Measurements from ENCODE around the gene TMEM218. TPM values are rescaled to one million over a fixed set of nuclear protein-coding genes. Genes with fewer than 3 reads are reported as not detected.

The TMEM218 gene
- total RNA-seq, 1 experiment from 2014 or later, result 14.3 TPM

GRCh38 chr11:125074511-125075241 lies 36.8 kb downstream of the TMEM218 start:
- Histone ChIP-seq H2BK15ac (ENCODE audit: low read depth, low read length) (no peak overlapping the region), H4K91ac (ENCODE audit: insufficient read length, low read depth, low read length) (no peak overlapping the region), H4K8ac (replicated peaks; ENCODE audit: insufficient read length, low read depth, low read length) (no peak overlapping the region), H3K4me2 (ENCODE audit: insufficient read depth, insufficient read length, low read length) (no peak overlapping the region), H2BK120ac (ENCODE audit: low read depth, low read length, poor library complexity, severe bottlenecking) (no peak overlapping the region), H3K79me1 (ENCODE audit: insufficient read depth, low read depth, low read length, poor library complexity, severe bottlenecking) (no peaks in the 10 kb centered on the region), H3K27ac (ENCODE audit: insufficient read length, low read depth, low read length) (no peak overlapping the region), H2BK5ac (ENCODE audit: insufficient read length, low read length) (no peak overlapping the region), H4K20me1 (ENCODE audit: control insufficient read depth, insufficient read depth, insufficient read length) (no peaks in the 10 kb centered on the region), H2BK12ac (ENCODE audit: insufficient read length, low read depth, low read length) (no peak overlapping the region), H3K4me1 (ENCODE audit: insufficient read depth, low read length) (no peaks in the 10 kb centered on the region), H3K18ac (ENCODE audit: insufficient read length, low read depth, low read length) (no peak overlapping the region), H3K56ac (ENCODE audit: insufficient read length, low read depth, low read length) (no peak overlapping the region), H3K4ac (ENCODE audit: low read depth, low read length) (no peak overlapping the region), H2BK20ac (ENCODE audit: low read depth, low read length, poor library complexity, severe bottlenecking) (no peak overlapping the region), H4K5ac (ENCODE audit: insufficient read length, low read depth, low read length) (no peak overlapping the region), H3T11ph (ENCODE audit: low read length) (no peak overlapping the region), H3K14ac (ENCODE audit: insufficient read depth, low read length) (no peak overlapping the region; the same call in 1 of the 2 replicates), H3K9ac (ENCODE audit: extremely low read depth, insufficient read length, low read length) (no peak overlapping the region), H3K23ac (ENCODE audit: insufficient read length, low read depth, low read length) (no peak overlapping the region), H3K23me2 (ENCODE audit: insufficient read length, low read depth, low read length, poor library complexity, severe bottlenecking) (no peaks in the 10 kb centered on the region), H3K27me3 (ENCODE audit: insufficient read depth, low read length) (no peaks in the 10 kb centered on the region), H3K79me2 (ENCODE audit: insufficient read depth, low read length) (no peaks in the 10 kb centered on the region), H3K9me3 (ENCODE audit: control insufficient read depth, low read depth, low read length) (no peaks in the 10 kb centered on the region), H2AK5ac (ENCODE audit: insufficient read length, low read length) (no peak overlapping the region), H2AFZ (ENCODE audit: low read length) (no peak overlapping the region)
- Mint-ChIP-seq H3K27me3 (ENCODE audit: low read depth) (peaks cover 16% of the 10 kb centered on the region), H3K4me1 (peaks cover 16 to 21% of the 10 kb centered on the region in 2 experiments), H3K27ac (no peak overlapping the region), H3K4me3 (no peak overlapping the region), H3K36me3 (ENCODE audit: insufficient read depth in 1 of 3, low read depth in 3 of 3) (no peaks in the 10 kb centered on the region), H3K9me3 (no peaks in the 10 kb centered on the region)
- no CpG with 5 or more reads among the region's 11 CpGs for WGBS (ENCODE audit: extremely low coverage, insufficient read length, low lambda C conversion rate)
- TF ChIP-seq, protein P1, sequence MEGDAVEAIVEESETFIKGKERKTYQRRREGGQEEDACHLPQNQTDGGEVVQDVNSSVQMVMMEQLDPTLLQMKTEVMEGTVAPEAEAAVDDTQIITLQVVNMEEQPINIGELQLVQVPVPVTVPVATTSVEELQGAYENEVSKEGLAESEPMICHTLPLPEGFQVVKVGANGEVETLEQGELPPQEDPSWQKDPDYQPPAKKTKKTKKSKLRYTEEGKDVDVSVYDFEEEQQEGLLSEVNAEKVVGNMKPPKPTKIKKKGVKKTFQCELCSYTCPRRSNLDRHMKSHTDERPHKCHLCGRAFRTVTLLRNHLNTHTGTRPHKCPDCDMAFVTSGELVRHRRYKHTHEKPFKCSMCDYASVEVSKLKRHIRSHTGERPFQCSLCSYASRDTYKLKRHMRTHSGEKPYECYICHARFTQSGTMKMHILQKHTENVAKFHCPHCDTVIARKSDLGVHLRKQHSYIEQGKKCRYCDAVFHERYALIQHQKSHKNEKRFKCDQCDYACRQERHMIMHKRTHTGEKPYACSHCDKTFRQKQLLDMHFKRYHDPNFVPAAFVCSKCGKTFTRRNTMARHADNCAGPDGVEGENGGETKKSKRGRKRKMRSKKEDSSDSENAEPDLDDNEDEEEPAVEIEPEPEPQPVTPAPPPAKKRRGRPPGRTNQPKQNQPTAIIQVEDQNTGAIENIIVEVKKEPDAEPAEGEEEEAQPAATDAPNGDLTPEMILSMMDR (conservative IDR thresholded peaks at IDR 0.05), result no peak
- peak; percentile 29 for DNase-seq

All from H9 (cell line).